Measurements from ENCODE around the gene HTR1E.
"Not testable (repeated sequence)": the region's sequence is repeated elsewhere in the genome, so short reads cannot be mapped to it uniquely, and the experiment has no call there.

HTR1E gene

GRCh38 chr6:86978251-86978650 is 40.9 kb downstream of the HTR1E start:
- no peak for DNase-seq (ENCODE audit: low read depth in 2 of 2)

GRCh38 chr6:87001494-87001893 is 64.2 kb downstream of the HTR1E start:
- DNase-seq (ENCODE audit: low read depth in 2 of 2) = no peak

- not testable (repeated sequence) for DNase-seq (ENCODE audit: low read depth in 2 of 2)
Measured at GRCh38 chr6:87002391-87002790, 65.1 kb downstream of the HTR1E start.

- not testable (repeated sequence) for DNase-seq (ENCODE audit: low read depth in 2 of 2)
Measured at GRCh38 chr6:87006541-87006940, 69.2 kb downstream of the HTR1E start.

GRCh38 chr6:87009581-87009980 is 72.3 kb downstream of the HTR1E start:
- DNase-seq (ENCODE audit: low read depth in 2 of 2) = not testable (repeated sequence)

- DNase-seq (ENCODE audit: low read depth in 2 of 2) = no peak
Measured at GRCh38 chr6:87012035-87012434, 74.7 kb downstream of the HTR1E start.

- DNase-seq (ENCODE audit: low read depth in 2 of 2) = no peak
Measured at GRCh38 chr6:87012743-87013142, 75.4 kb downstream of the HTR1E start.

- DNase-seq (ENCODE audit: low read depth in 2 of 2) = no peak
Measured at GRCh38 chr6:87016772-87017171, 79.4 kb downstream of the HTR1E start.

- no peak for DNase-seq (ENCODE audit: low read depth in 2 of 2)
Measured at GRCh38 chr6:87027021-87027420, 89.7 kb downstream of the HTR1E start.

- DNase-seq (ENCODE audit: low read depth in 2 of 2) = no peak
Measured at GRCh38 chr6:87029711-87030314, 92.5 kb downstream of the HTR1E start.

- DNase-seq (ENCODE audit: low read depth in 2 of 2) = no peak
Measured at GRCh38 chr6:87040729-87041128, 103.4 kb downstream of the HTR1E start.

- no peak for DNase-seq (ENCODE audit: low read depth in 2 of 2)
Measured at GRCh38 chr6:87045521-87046075, 108.3 kb downstream of the HTR1E start.

GRCh38 chr6:87049779-87050178 is 112.5 kb downstream of the HTR1E start:
- DNase-seq (ENCODE audit: low read depth in 2 of 2) = no peak

GRCh38 chr6:87053312-87053711 is 116.0 kb downstream of the HTR1E start:
- DNase-seq (ENCODE audit: low read depth in 2 of 2) = no peak

GRCh38 chr6:87054143-87054833 is 117.0 kb downstream of the HTR1E start:
- DNase-seq (ENCODE audit: low read depth in 2 of 2) = no peak

- DNase-seq (ENCODE audit: low read depth in 2 of 2) = no peak
Measured at GRCh38 chr6:87059943-87060342, 122.6 kb downstream of the HTR1E start.

GRCh38 chr6:87065117-87065516 is 127.8 kb downstream of the HTR1E start:
- DNase-seq (ENCODE audit: low read depth in 2 of 2) = no peak
